WTC11 (cell line): ENCODE data around the gene POMC. TPM values are rescaled to one million over a fixed set of nuclear protein-coding genes. Genes with fewer than 3 reads are reported as not detected.

Experiments
- ATAC-seq: fragments of 200-7000 bp; cut with Tn5 transposase; 2 replicates; pipeline ENCODE4 v1.10.0; 2021; ENCODE audit warnings: mild to moderate bottlenecking, moderate library complexity
- CTCF ChIA-PET: fragments of 300-600 bp; sonication (Branson Sonifier 250); formaldehyde crosslinking; loops from one replicate; lab custom pipeline; 2021; ENCODE audit warnings: antibody characterized with exemption; lab: Charles Lee
- POLR2A ChIA-PET: fragments of 350-600 bp; sonication (Branson Sonifier 250); formaldehyde crosslinking; loops from one replicate; lab custom pipeline; 2021; ENCODE audit warnings: antibody characterized with exemption; lab: Charles Lee
- DNase-seq: peaks from one replicate; pipeline ENCODE4 v3.0.0; 2021; ENCODE audit warnings: low spot score
- H3K27ac Mint-ChIP-seq: 2 replicates; pipeline ENCODE4 v1.8.0; 2021; ENCODE audit warnings: mixed read lengths
- H3K27me3 Mint-ChIP-seq: 2 replicates; pipeline ENCODE4 v1.8.0; 2021; ENCODE audit warnings: low read depth, mild to moderate bottlenecking, moderate library complexity, mixed read lengths
- H3K36me3 Mint-ChIP-seq: 2 replicates; pipeline ENCODE4 v1.8.0; 2021; ENCODE audit warnings: mixed read lengths
- H3K4me1 Mint-ChIP-seq: 2 replicates; pipeline ENCODE4 v1.8.0; 2022; ENCODE audit warnings: mixed read lengths
- H3K4me3 Mint-ChIP-seq: 2 replicates; pipeline ENCODE4 v1.8.0; 2021; ENCODE audit warnings: mild to moderate bottlenecking, moderate library complexity, mixed read lengths
- H3K9me3 Mint-ChIP-seq: 2 replicates; pipeline ENCODE4 v1.8.0; 2021; ENCODE audit warnings: mixed read lengths
- AFF4 ChIP-seq: sonication (generic); formaldehyde crosslinking; IDR thresholded peaks from 2 replicates; pipeline ENCODE4 v1.8.1; 2023; ENCODE audit warnings: mild to moderate bottlenecking, missing genetic modification reagents, borderline replicate concordance
- AR ChIP-seq: fragments of 250-450 bp; sonication (Bioruptor Pico); IDR thresholded peaks from 2 replicates; pipeline ENCODE4 v1.9.0; 2021; ENCODE audit warnings: mild to moderate bottlenecking
- ATF6 ChIP-seq: sonication (generic); formaldehyde crosslinking; IDR thresholded peaks from 2 replicates; pipeline ENCODE4 v1.8.1; 2023; ENCODE audit warnings: mild to moderate bottlenecking, missing genetic modification reagents
- CREM ChIP-seq: sonication (generic); formaldehyde crosslinking; IDR thresholded peaks from 2 replicates; pipeline ENCODE4 v1.8.1; 2022; ENCODE audit warnings: mild to moderate bottlenecking, missing genetic modification reagents, moderate library complexity
- ELF4 ChIP-seq: sonication (generic); formaldehyde crosslinking; IDR thresholded peaks from 2 replicates; pipeline ENCODE4 v1.8.1; 2022; ENCODE audit warnings: low read depth, mild to moderate bottlenecking, moderate library complexity, missing genetic modification reagents
- FOXK1 ChIP-seq: sonication (generic); formaldehyde crosslinking; IDR thresholded peaks from 2 replicates; pipeline ENCODE4 v1.8.0; 2022; ENCODE audit warnings: mild to moderate bottlenecking, moderate library complexity, missing genetic modification reagents
- GABPB1 ChIP-seq: sonication (generic); formaldehyde crosslinking; IDR thresholded peaks from 2 replicates; pipeline ENCODE4 v1.8.1; 2023; ENCODE audit warnings: mild to moderate bottlenecking, missing genetic modification reagents
- GTF2I ChIP-seq: fragments of 250-450 bp; sonication (Bioruptor Pico); conservative IDR thresholded peaks from 2 replicates; pipeline ENCODE4 v1.4.0; 2021; ENCODE audit warnings: mild to moderate bottlenecking
- HMGA2 ChIP-seq: fragments of 250-450 bp; sonication (Bioruptor Pico); IDR thresholded peaks from 2 replicates; pipeline ENCODE4 v1.4.0; 2021; ENCODE audit warnings: mild to moderate bottlenecking, moderate library complexity
- NFYB ChIP-seq: sonication (generic); formaldehyde crosslinking; conservative IDR thresholded peaks from 2 replicates; pipeline ENCODE4 v1.8.0; 2022; ENCODE audit warnings: low read depth, missing genetic modification reagents
- NR3C1 ChIP-seq: sonication (generic); formaldehyde crosslinking; conservative IDR thresholded peaks from 2 replicates; pipeline ENCODE4 v1.8.1; 2023; ENCODE audit warnings: low read depth, mild to moderate bottlenecking, missing genetic modification reagents
- PREB ChIP-seq: sonication (generic); formaldehyde crosslinking; IDR thresholded peaks from 2 replicates; pipeline ENCODE4 v1.8.1; 2022; ENCODE audit warnings: mild to moderate bottlenecking, missing genetic modification reagents, moderate library complexity, borderline replicate concordance
- PRRX2 ChIP-seq: fragments of 250-450 bp; sonication (Bioruptor Pico); IDR thresholded peaks from 2 replicates; pipeline ENCODE4 v1.8.0; 2021; ENCODE audit warnings: mild to moderate bottlenecking
- RELA ChIP-seq: sonication (generic); formaldehyde crosslinking; IDR thresholded peaks from 2 replicates; pipeline ENCODE4 v1.8.1; 2022; ENCODE audit warnings: missing genetic modification reagents, mild to moderate bottlenecking, borderline replicate concordance
- SMAD3 ChIP-seq: sonication (generic); formaldehyde crosslinking; IDR thresholded peaks from 2 replicates; pipeline ENCODE4 v1.8.0; 2022; ENCODE audit warnings: missing genetic modification reagents, mild to moderate bottlenecking, borderline replicate concordance
- SP1 ChIP-seq: sonication (generic); formaldehyde crosslinking; conservative IDR thresholded peaks from 2 replicates; pipeline ENCODE4 v1.8.1; 2022; ENCODE audit warnings: missing genetic modification reagents
- USF2 ChIP-seq: sonication (generic); formaldehyde crosslinking; IDR thresholded peaks from 2 replicates; pipeline ENCODE4 v1.8.1; 2023; ENCODE audit warnings: mild to moderate bottlenecking, missing genetic modification reagents, moderate library complexity
- ZBTB43 ChIP-seq: sonication (generic); formaldehyde crosslinking; IDR thresholded peaks from 2 replicates; pipeline ENCODE4 v1.8.1; 2023; ENCODE audit warnings: mild to moderate bottlenecking, missing genetic modification reagents
- ZNF121 ChIP-seq: sonication (generic); formaldehyde crosslinking; IDR thresholded peaks from 2 replicates; pipeline ENCODE4 v1.8.0; 2023; ENCODE audit warnings: missing genetic modification reagents
- ZNF232 ChIP-seq: sonication (generic); formaldehyde crosslinking; IDR thresholded peaks from 2 replicates; pipeline ENCODE4 v1.8.0; 2022; ENCODE audit warnings: mild to moderate bottlenecking, missing genetic modification reagents
- ZNF263 ChIP-seq: sonication (generic); formaldehyde crosslinking; IDR thresholded peaks from 2 replicates; pipeline ENCODE4 v1.8.1; 2022; ENCODE audit warnings: low read depth, mild to moderate bottlenecking, moderate library complexity, missing genetic modification reagents
- ZSCAN18 ChIP-seq: fragments of 250-450 bp; sonication (Bioruptor Pico); IDR thresholded peaks from 2 replicates; pipeline ENCODE4 v2.1.2; 2022; ENCODE audit warnings: mild to moderate bottlenecking, moderate library complexity
- total RNA-seq: library from RNA; stranded (reverse); gene quantifications from 3 replicates; pipeline ENCODE4 v1.2.3, GENCODE V29; 2021

POMC gene
- total RNA-seq, 1 experiment from 2014 or later, result 3.2 TPM

- no peak overlapping the region for H3K4me3 Mint-ChIP-seq
- ChIA-PET POLR2A (no interaction called here), CTCF (interaction anchor here (0.6 to 3.6 kb wide), 10 partner anchors 9 to 584 kb away, joined by 3 to 22 read pairs (median 4); partner anchors contain the start of gene EFR3B)
- no peaks in the 10 kb centered on the region for H3K36me3 Mint-ChIP-seq
- H3K4me1 Mint-ChIP-seq, result peaks cover 8% of the 10 kb centered on the region
- no peaks in the 10 kb centered on the region for H3K9me3 Mint-ChIP-seq
- H3K27ac Mint-ChIP-seq, result no peak overlapping the region
- DNase-seq (no peak), ATAC-seq (peak; percentile 18)
- H3K27me3 Mint-ChIP-seq, result no peaks in the 10 kb centered on the region; the same call in 1 of the 2 replicates
- TF ChIP-seq NFYB (CRISPR knock-in tag), result no peak
- TF ChIP-seq GTF2I (CRISPR knock-in tag), result no peak
- no peak for TF ChIP-seq ZBTB43
- TF ChIP-seq CREM (CRISPR knock-in tag), result no peak
- TF ChIP-seq PREB (CRISPR knock-in tag), result no peak
- TF ChIP-seq HMGA2 (CRISPR knock-in tag), result no peak
- TF ChIP-seq AR (CRISPR knock-in tag), result no peak
- TF ChIP-seq ZNF232, result no peak
- no peak for TF ChIP-seq ELF4
- TF ChIP-seq ZNF263 (CRISPR knock-in tag), result peak; percentile 61; the same call in 1 of the 2 replicates
- TF ChIP-seq RELA, result no peak
- no peak for TF ChIP-seq SP1 (CRISPR knock-in tag)
- no peak for TF ChIP-seq AFF4 (CRISPR knock-in tag)
- no peak for TF ChIP-seq ZSCAN18 (CRISPR knock-in tag)
- no peak for TF ChIP-seq ATF6
- TF ChIP-seq NR3C1 (CRISPR knock-in tag), result no peak
- TF ChIP-seq SMAD3 (CRISPR knock-in tag), result no peak
- no peak for TF ChIP-seq FOXK1 (CRISPR knock-in tag)
- 0 out of 2 replicates have a peak, but pooled peaks have one; percentile 40 for TF ChIP-seq USF2 (CRISPR knock-in tag)
- TF ChIP-seq GABPB1 (CRISPR knock-in tag), result no peak
- TF ChIP-seq ZNF121 (CRISPR knock-in tag), result 0 out of 2 replicates have a peak, but pooled peaks have one; percentile 11
- no peak for TF ChIP-seq PRRX2 (CRISPR knock-in tag)
Measured at GRCh38 chr2:25197336-25198208, 29.2 kb upstream of the POMC start.
